Measurements from ENCODE around the gene HMCN1.
A peak's percentile ranks its signal among the peaks of the same experiment; 100 is the strongest.

HMCN1 gene

GRCh38 chr1:185808631-185809030 lies 74.4 kb downstream of the HMCN1 start:
- DNase-seq (no peak), ATAC-seq (no peak)
- Mint-ChIP-seq H3K27ac (no peak overlapping the region), H3K9me3 (no peaks in the 10 kb centered on the region), H3K27me3 (no peaks in the 10 kb centered on the region), H3K4me1 (no peaks in the 10 kb centered on the region), H3K4me3 (no peak overlapping the region)

GRCh38 chr1:185811073-185811709 lies 77.0 kb downstream of the HMCN1 start:
- Mint-ChIP-seq H3K4me3 (no peak overlapping the region), H3K27me3 (no peaks in the 10 kb centered on the region), H3K9me3 (no peaks in the 10 kb centered on the region), H3K27ac (no peak overlapping the region), H3K4me1 (no peaks in the 10 kb centered on the region)
- ATAC-seq, result no peak
- DNase-seq, result no peak

- Mint-ChIP-seq H3K4me3 (no peak overlapping the region), H3K27ac (no peak overlapping the region), H3K27me3 (peaks cover 7% of the 10 kb centered on the region), H3K9me3 (no peaks in the 10 kb centered on the region), H3K4me1 (no peaks in the 10 kb centered on the region)
- DNase-seq (no peak), ATAC-seq (no peak)
Measured at GRCh38 chr1:185812934-185813333, 78.7 kb downstream of the HMCN1 start.

GRCh38 chr1:185813401-185813979 lies 79.3 kb downstream of the HMCN1 start:
- no peak overlapping the region for H3K27ac Mint-ChIP-seq
- ATAC-seq (no peak), DNase-seq (no peak)
- H3K9me3 Mint-ChIP-seq, result no peaks in the 10 kb centered on the region
- H3K27me3 Mint-ChIP-seq, result peaks cover 7% of the 10 kb centered on the region
- H3K4me3 Mint-ChIP-seq, result no peak overlapping the region
- H3K4me1 Mint-ChIP-seq, result no peaks in the 10 kb centered on the region

- no peaks in the 10 kb centered on the region for H3K4me1 Mint-ChIP-seq
- DNase-seq (no peak), ATAC-seq (no peak)
- H3K9me3 Mint-ChIP-seq, result no peaks in the 10 kb centered on the region
- H3K27me3 Mint-ChIP-seq, result peaks cover 8% of the 10 kb centered on the region
- no peak overlapping the region for H3K27ac Mint-ChIP-seq
- H3K4me3 Mint-ChIP-seq, result no peak overlapping the region
Measured at GRCh38 chr1:185816460-185816859, 82.3 kb downstream of the HMCN1 start.

- no peak overlapping the region for H3K4me3 Mint-ChIP-seq
- peaks cover 15% of the 10 kb centered on the region for H3K27me3 Mint-ChIP-seq
- no peak overlapping the region for H3K27ac Mint-ChIP-seq
- DNase-seq, result no peak
- no peaks in the 10 kb centered on the region for H3K9me3 Mint-ChIP-seq
- ATAC-seq, result no peak
- no peaks in the 10 kb centered on the region for H3K4me1 Mint-ChIP-seq
Measured at GRCh38 chr1:185819798-185820197, 85.6 kb downstream of the HMCN1 start.

GRCh38 chr1:185821612-185822385 lies 87.6 kb downstream of the HMCN1 start:
- Mint-ChIP-seq H3K4me1 (no peaks in the 10 kb centered on the region), H3K4me3 (no peak overlapping the region), H3K27me3 (peaks cover 22% of the 10 kb centered on the region), H3K9me3 (no peaks in the 10 kb centered on the region), H3K27ac (no peak overlapping the region)
- ATAC-seq, result no peak
- DNase-seq, result no peak

- DNase-seq (no peak), ATAC-seq (no peak)
- H3K4me1 Mint-ChIP-seq, result no peaks in the 10 kb centered on the region
- H3K9me3 Mint-ChIP-seq, result no peaks in the 10 kb centered on the region
- H3K27ac Mint-ChIP-seq, result no peak overlapping the region
- no peak overlapping the region for H3K4me3 Mint-ChIP-seq
- H3K27me3 Mint-ChIP-seq, result peaks cover 16% of the 10 kb centered on the region
Measured at GRCh38 chr1:185823467-185823866, 89.3 kb downstream of the HMCN1 start.

GRCh38 chr1:185824106-185824505 lies 89.9 kb downstream of the HMCN1 start:
- DNase-seq, result no peak
- Mint-ChIP-seq H3K4me3 (no peak overlapping the region), H3K27me3 (peaks cover 16% of the 10 kb centered on the region), H3K4me1 (no peaks in the 10 kb centered on the region), H3K27ac (peak overlapping the region in 1 of 2 donors; percentile 3), H3K9me3 (no peaks in the 10 kb centered on the region)
- ATAC-seq, result no peak

GRCh38 chr1:185825556-185825955 lies 91.4 kb downstream of the HMCN1 start:
- DNase-seq, result no peak
- Mint-ChIP-seq H3K27me3 (peaks cover 29% of the 10 kb centered on the region), H3K4me1 (no peaks in the 10 kb centered on the region)

GRCh38 chr1:185834371-185834905 lies 100.2 kb downstream of the HMCN1 start:
- Mint-ChIP-seq H3K27ac (no peak overlapping the region), H3K27me3 (peaks cover 13% of the 10 kb centered on the region), H3K9me3 (no peaks in the 10 kb centered on the region), H3K4me3 (no peak overlapping the region), H3K4me1 (no peaks in the 10 kb centered on the region)
- no peak for ATAC-seq
- no peak for DNase-seq

More at GRCh38 chr1:185825556-185825955, 91.4 kb downstream of the HMCN1 start:
- Mint-ChIP-seq H3K9me3 (no peaks in the 10 kb centered on the region), H3K4me3 (no peak overlapping the region), H3K27ac (no peak overlapping the region)
- ATAC-seq, result no peak

- Mint-ChIP-seq H3K4me1 (no peaks in the 10 kb centered on the region), H3K9me3 (no peaks in the 10 kb centered on the region), H3K4me3 (no peak overlapping the region), H3K27me3 (peaks cover 6% of the 10 kb centered on the region), H3K27ac (no peak overlapping the region)
- ATAC-seq (no peak), DNase-seq (no peak)
Measured at GRCh38 chr1:185835191-185835590, 101.0 kb downstream of the HMCN1 start.

- Mint-ChIP-seq H3K9me3 (no peaks in the 10 kb centered on the region), H3K27me3 (no peaks in the 10 kb centered on the region), H3K4me3 (no peak overlapping the region), H3K4me1 (no peaks in the 10 kb centered on the region), H3K27ac (no peak overlapping the region)
- no peak for ATAC-seq
- DNase-seq, result no peak
Measured at GRCh38 chr1:185837711-185838110, 103.5 kb downstream of the HMCN1 start.

GRCh38 chr1:185838111-185838510 lies 103.9 kb downstream of the HMCN1 start:
- no peaks in the 10 kb centered on the region for H3K27me3 Mint-ChIP-seq
- H3K27ac Mint-ChIP-seq, result no peak overlapping the region
- no peak for ATAC-seq

GRCh38 chr1:185840880-185841279 lies 106.7 kb downstream of the HMCN1 start:
- H3K4me1 Mint-ChIP-seq, result no peaks in the 10 kb centered on the region
- ATAC-seq (no peak), DNase-seq (no peak)
- H3K4me3 Mint-ChIP-seq, result no peak overlapping the region
- no peaks in the 10 kb centered on the region for H3K9me3 Mint-ChIP-seq
- no peak overlapping the region for H3K27ac Mint-ChIP-seq
- no peaks in the 10 kb centered on the region for H3K27me3 Mint-ChIP-seq

More at GRCh38 chr1:185838111-185838510, 103.9 kb downstream of the HMCN1 start:
- Mint-ChIP-seq H3K4me3 (no peak overlapping the region), H3K4me1 (no peaks in the 10 kb centered on the region), H3K9me3 (no peaks in the 10 kb centered on the region)
- no peak for DNase-seq

- DNase-seq (no peak), ATAC-seq (no peak)
- Mint-ChIP-seq H3K9me3 (no peaks in the 10 kb centered on the region), H3K4me3 (no peak overlapping the region), H3K27me3 (no peaks in the 10 kb centered on the region), H3K4me1 (no peaks in the 10 kb centered on the region), H3K27ac (no peak overlapping the region)
Measured at GRCh38 chr1:185843297-185843869, 109.2 kb downstream of the HMCN1 start.
